K562 (cell line): ENCODE measurements around the gene CMBL. TPM values are rescaled to one million over a fixed set of nuclear protein-coding genes. Genes with fewer than 3 reads are reported as not detected.

Experiments used
- CEBPZ ChIP-seq: fragments of 150-350 bp; IDR thresholded peaks from 2 replicates; pipeline ENCODE4 v1.6.1; 2014; ENCODE audit warnings: low read depth, mild to moderate bottlenecking, low read length, borderline replicate concordance
- EGR1 ChIP-seq: fragments of 450-650 bp; conservative IDR thresholded peaks from 2 replicates; pipeline ENCODE4 v1.6.1; 2017; ENCODE audit warnings: mild to moderate bottlenecking
- EWSR1 ChIP-seq: fragments of 450-650 bp; IDR thresholded peaks from 2 replicates; pipeline ENCODE4 v1.6.1; 2018; ENCODE audit warnings: borderline replicate concordance, mild to moderate bottlenecking, low read depth, moderate library complexity; ENCODE audit not compliant: partially characterized antibody
- ILK ChIP-seq: fragments of 450-650 bp; IDR thresholded peaks from 2 replicates; pipeline ENCODE4 v1.6.1; 2016; ENCODE audit warnings: missing genetic modification characterization, low read depth, mild to moderate bottlenecking, missing compliant biosample characterization, moderate library complexity, borderline replicate concordance
- NR3C1 ChIP-seq: sonication (generic); formaldehyde crosslinking; IDR thresholded peaks from 2 replicates; pipeline ENCODE4 v1.8.1; 2022; ENCODE audit warnings: missing genetic modification reagents
- POLR2B ChIP-seq: fragments of 450-650 bp; IDR thresholded peaks from 2 replicates; pipeline ENCODE4 v1.6.1; 2018; ENCODE audit warnings: low read depth; ENCODE audit not compliant: partially characterized antibody
- PURB ChIP-seq: sonication (generic); formaldehyde crosslinking; IDR thresholded peaks from 2 replicates; pipeline ENCODE4 v1.9.0; 2021; ENCODE audit warnings: low read depth, mild to moderate bottlenecking, missing genetic modification reagents
- SAFB ChIP-seq: fragments of 200-400 bp; formaldehyde crosslinking; IDR thresholded peaks from 2 replicates; pipeline ENCODE4 v1.6.1; 2017; ENCODE audit warnings: low read depth, low read length, borderline replicate concordance
- SNIP1 ChIP-seq: fragments of 450-650 bp; IDR thresholded peaks from 2 replicates; pipeline ENCODE4 v1.7.1; 2017; ENCODE audit warnings: low read depth, mild to moderate bottlenecking
- TAF15 ChIP-seq: fragments of 200-400 bp; formaldehyde crosslinking; IDR thresholded peaks from 2 replicates; pipeline ENCODE4 v1.6.1; 2017; ENCODE audit warnings: mild to moderate bottlenecking, low read depth, low read length, moderate library complexity
- USF2 ChIP-seq: sonication (generic); formaldehyde crosslinking; IDR thresholded peaks from 2 replicates; pipeline ENCODE4 v1.5.0; 2020; ENCODE audit warnings: missing genetic modification reagents
- ZFPM2 ChIP-seq: fragments of 250-450 bp; sonication (Bioruptor Pico); IDR thresholded peaks from 2 replicates; pipeline ENCODE4 v1.5.1; 2022; ENCODE audit warnings: mild to moderate bottlenecking
- polyA plus RNA-seq, 8 experiments: library from polyadenylated mRNA; depleted of rRNA in 4 of 8; stranded (reverse) in 5 of 8; unstranded in 3 of 8; fragments of >200 nt; fragmentation: Nextera tagmentation in 2 of 8; fragmentation: Illumina TruSeq in 1 of 8; extraction: Ambion mirVana in 2 of 8; extraction: Trizol in 1 of 8; gene quantifications; 2 replicates each; pipeline versions ENCODE4 v1.2.1 to v1.2.3, GENCODE V29; 2011 to 2014; ENCODE audit warnings: inconsistent platforms in 1 of 8, missing spikeins in 1 of 8
- total RNA-seq, 7 experiments: library from RNA; depleted of rRNA in 6 of 7; stranded (reverse); fragments of >200 nt in 6 of 7; fragmentation: Illumina TruSeq in 2 of 7; extraction: Trizol in 2 of 7; gene quantifications; 2 replicates each; pipeline versions ENCODE4 v1.2.1 to v1.2.3, GENCODE V29; 2011 to 2021; ENCODE audit warnings: low replicate concordance in 1 of 7
- TF ChIP-seq, protein P1 (sequence below), 2 experiments: fragments of 450-650 bp in 1 of 2; sonication (generic) in 1 of 2; formaldehyde crosslinking in 1 of 2; IDR thresholded peaks in 1 of 2; conservative IDR thresholded peaks in 1 of 2; 2 replicates each; pipeline versions ENCODE4 v1.6.1 to v1.8.1; 2016 to 2023; ENCODE audit warnings: mild to moderate bottlenecking in 2 of 2, moderate library complexity in 2 of 2, inconsistent platforms in 1 of 2, missing genetic modification reagents in 1 of 2
- TF ChIP-seq, protein P2 (sequence below): fragments of 250-450 bp; sonication (Bioruptor Pico); IDR thresholded peaks from 2 replicates; pipeline ENCODE4 v1.9.0; 2021; ENCODE audit warnings: mild to moderate bottlenecking, inconsistent platforms

Gene CMBL
- total and polyA plus RNA-seq, 9 of the 15 experiments (the other 6 are each of a cell fraction or from before 2014, with no cell fraction given), result 22.6 to 192 (median 71.1) TPM

- TF ChIP-seq USF2 (CRISPR knock-in tag) (no peak), ILK (tag) (0 out of 2 replicates have a peak, but pooled peaks have one; percentile 41), EGR1 (peak; percentile 84), TAF15 (no peak), POLR2B (peak; percentile 76), ZFPM2 (no peak), SNIP1 (no peak), CEBPZ (no peak), NR3C1 (CRISPR knock-in tag) (no peak), SAFB (peak; percentile 92), EWSR1 (no peak), PURB (CRISPR knock-in tag) (no peak)
- TF ChIP-seq, protein P1, sequence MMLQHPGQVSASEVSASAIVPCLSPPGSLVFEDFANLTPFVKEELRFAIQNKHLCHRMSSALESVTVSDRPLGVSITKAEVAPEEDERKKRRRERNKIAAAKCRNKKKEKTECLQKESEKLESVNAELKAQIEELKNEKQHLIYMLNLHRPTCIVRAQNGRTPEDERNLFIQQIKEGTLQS (IDR thresholded peaks at IDR 0.05), result no peak
- TF ChIP-seq, protein P1 (CRISPR knock-in tag; conservative IDR thresholded peaks at IDR 0.05), result 0 out of 2 replicates have a peak, but pooled peaks have one; percentile 46
- TF ChIP-seq, protein P2, sequence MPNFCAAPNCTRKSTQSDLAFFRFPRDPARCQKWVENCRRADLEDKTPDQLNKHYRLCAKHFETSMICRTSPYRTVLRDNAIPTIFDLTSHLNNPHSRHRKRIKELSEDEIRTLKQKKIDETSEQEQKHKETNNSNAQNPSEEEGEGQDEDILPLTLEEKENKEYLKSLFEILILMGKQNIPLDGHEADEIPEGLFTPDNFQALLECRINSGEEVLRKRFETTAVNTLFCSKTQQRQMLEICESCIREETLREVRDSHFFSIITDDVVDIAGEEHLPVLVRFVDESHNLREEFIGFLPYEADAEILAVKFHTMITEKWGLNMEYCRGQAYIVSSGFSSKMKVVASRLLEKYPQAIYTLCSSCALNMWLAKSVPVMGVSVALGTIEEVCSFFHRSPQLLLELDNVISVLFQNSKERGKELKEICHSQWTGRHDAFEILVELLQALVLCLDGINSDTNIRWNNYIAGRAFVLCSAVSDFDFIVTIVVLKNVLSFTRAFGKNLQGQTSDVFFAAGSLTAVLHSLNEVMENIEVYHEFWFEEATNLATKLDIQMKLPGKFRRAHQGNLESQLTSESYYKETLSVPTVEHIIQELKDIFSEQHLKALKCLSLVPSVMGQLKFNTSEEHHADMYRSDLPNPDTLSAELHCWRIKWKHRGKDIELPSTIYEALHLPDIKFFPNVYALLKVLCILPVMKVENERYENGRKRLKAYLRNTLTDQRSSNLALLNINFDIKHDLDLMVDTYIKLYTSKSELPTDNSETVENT (CRISPR knock-in tag), result peak; percentile 87
These were observed at the start of gene CMBL (continued) for GRCh38 chr5:10307206-10308148.
